HG03439 (cell line): ENCODE data around the gene MTX1.
"Not testable (repeated sequence)": the region's sequence is repeated elsewhere in the genome, so short reads cannot be mapped to it uniquely, and the experiment has no call there.

ENCODE experiments used
- ATAC-seq: cut with Tn5 transposase; IDR thresholded peaks from one replicate; pipeline ENCODE4 v1.9.1; 2021; ENCODE audit warnings: mild to moderate bottlenecking, moderate library complexity; ENCODE audit not compliant: unreplicated experiment

Gene MTX1

DNA sequence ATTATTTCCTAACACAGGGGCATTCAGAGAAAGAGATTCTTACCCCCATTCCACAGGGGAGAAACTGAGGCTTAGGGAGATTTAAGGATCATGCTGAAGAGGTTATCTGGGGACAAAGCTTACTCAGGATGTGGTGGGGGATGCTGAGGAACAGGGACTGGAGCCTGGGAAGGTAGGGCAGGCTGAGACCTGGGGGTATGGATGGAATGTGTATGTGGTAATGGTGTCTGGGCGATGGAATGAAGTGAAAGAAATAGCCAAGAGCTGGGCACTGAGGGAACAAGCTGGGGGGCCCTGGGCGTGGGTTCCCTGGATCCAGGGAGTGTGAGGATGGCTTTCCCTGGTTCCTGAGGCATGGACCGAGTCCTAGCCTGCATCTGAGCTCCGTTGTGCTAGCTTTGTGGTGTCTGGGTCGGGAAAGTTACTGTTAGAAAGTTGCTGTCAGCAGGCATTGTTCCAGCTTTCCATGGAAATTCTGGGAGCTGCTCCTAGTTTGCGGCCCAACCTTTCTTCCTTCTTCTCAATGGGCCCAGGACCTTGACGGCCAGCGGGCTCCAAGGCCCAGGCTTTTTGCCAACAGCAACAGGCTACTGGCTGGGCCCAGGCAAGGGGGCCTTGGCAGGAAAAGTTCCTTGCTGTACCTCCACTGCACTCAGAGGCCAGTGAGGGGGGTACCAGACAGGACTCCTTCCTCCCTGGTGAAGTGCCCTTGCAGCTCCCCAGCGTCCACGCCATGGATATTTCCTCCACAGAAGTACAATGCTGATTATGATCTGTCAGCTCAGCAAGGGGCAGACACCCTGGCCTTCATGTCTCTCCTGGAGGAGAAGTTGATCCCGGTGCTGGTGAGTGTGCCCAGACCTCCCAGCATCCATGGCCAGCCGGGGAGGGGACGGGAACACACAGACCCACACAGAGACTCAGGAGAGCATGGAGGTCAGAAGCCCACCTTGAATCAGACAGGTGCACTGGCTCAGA is 23.8 kb downstream of the MTX1 start:
- not testable (repeated sequence) for ATAC-seq

DNA sequence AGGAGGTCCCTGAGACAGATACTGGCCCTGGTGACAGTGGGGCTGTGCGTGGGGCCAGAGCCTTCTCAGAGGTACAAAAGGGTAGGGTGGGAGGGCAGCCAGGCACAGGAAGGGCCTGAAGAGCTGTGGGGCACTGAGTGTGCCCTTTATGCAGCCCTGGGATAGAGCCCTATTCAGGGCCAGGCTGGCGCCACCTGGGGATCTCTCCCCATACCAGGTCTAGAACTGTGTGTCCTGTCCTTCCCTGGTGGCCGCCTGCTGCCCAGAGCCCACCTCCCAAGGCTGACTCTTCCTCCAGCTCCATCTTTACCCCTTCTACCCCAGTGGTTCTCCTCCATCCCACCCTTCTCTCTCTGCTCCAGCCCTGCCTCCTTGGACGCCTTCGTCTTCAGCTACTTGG is 25.0 kb downstream of the MTX1 start:
- not testable (repeated sequence) for ATAC-seq

DNA sequence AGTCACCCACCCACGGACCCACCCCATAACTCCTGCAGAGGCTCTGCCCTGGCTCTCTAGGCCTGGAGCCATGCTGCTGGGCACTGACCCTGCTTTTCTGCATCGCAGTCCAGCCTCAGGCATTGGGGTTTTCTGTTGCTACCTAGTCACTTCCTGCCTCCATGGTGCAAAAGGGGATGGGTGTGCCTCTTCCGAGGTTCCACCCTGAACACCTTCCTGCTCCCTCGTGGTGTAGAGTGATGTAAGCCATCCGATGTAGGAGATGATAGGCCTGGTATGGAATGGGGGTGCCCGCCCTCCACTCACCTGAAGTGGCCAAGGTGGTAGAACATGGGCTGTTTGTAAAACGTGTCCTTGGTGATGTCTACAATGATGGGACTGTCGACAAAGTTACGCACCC is 26.9 kb downstream of the MTX1 start:
- ATAC-seq = not testable (repeated sequence)

DNA sequence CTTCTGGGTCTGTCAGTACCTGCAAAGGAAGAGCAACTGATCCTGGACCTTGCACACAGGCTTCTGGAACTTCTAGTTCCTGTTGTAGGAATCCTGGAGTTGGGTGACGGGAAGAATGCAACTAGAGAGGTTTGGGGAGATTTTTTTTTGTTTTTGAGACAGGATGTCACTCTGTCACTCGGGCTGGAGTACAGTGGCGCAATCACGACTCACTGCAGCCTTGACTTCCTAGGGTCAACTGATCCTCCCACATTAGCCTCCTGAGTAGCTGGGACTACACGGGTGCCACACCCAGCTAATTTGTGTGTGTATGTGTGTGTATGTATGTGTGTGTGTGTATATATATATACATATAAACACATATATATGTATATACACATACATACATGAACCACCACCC is 28.0 kb downstream of the MTX1 start:
- ATAC-seq = no peak

DNA sequence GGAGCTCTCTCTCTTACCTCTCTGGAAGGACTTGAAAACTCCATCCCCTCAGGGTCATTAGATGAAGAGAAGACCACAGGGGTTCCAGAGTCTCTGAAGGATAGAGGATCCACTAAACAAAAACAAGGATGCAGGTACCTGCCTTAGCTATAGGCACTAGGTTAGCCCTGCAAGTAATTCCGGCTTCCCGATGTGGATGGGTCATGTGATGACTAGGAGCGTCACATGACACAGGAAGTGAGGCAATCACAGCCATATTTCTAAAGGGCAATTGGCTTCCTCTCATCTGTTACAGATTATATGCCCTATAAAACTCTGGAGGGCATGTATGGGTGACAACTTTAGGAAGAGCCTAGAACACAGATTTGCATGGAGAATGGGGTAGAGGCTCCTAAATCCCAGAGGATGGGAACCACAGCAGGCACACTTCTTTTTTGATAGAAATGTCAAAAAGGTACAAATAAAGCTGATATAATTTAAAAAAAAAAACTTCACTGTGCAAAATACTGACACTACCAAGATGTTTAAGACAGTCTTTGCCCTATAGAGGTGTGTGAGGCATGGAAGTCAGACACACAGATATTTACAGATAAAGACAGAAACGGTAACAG is 32.7 kb downstream of the MTX1 start:
- no peak for ATAC-seq

DNA sequence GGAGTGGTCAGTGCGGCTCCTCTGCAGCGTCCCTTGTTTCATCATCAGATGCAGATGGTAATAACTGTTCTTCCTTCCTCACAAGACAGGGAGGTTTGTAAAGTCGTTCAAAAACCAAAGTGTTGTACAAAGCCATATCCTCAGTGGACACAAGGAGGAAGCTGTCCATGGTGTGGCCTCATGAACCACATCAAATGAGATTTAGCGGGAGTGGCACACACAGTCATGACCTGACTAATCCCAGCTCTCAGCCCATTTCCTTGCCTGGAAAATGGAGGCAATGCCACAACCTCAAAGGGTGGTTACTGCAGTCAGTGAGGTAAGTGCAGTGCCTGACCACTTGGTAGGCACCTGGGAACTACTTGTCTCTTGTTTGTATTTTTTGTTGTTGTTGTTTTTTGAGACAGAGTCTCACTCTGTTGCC is 33.4 kb downstream of the MTX1 start:
- no peak for ATAC-seq

DNA sequence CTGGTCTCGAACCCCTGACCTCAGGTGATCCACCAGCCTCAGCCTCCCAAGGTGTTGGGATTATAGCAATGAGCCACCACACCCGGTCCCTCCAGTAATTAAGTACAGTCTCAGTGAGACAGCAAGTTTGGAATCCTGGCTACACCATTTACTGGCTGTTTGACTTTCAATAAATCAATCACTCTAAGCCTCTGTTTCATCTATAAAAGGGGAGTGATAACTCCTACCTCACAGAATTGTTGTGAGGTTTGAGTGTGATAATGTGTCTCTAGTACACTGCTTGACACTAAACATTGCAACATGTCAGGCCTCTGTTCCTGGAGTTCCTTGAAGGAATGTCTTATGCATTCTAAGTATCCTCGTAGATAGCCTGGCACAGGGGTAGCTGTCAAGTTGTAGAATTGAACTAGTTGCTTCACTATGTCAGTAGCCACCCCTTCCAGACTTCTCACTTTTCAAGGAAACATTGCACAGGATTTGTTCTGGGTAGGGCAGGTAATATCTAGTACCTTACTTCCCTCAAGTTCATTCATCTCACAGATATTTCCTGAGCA is 34.4 kb downstream of the MTX1 start:
- ATAC-seq = no peak

DNA sequence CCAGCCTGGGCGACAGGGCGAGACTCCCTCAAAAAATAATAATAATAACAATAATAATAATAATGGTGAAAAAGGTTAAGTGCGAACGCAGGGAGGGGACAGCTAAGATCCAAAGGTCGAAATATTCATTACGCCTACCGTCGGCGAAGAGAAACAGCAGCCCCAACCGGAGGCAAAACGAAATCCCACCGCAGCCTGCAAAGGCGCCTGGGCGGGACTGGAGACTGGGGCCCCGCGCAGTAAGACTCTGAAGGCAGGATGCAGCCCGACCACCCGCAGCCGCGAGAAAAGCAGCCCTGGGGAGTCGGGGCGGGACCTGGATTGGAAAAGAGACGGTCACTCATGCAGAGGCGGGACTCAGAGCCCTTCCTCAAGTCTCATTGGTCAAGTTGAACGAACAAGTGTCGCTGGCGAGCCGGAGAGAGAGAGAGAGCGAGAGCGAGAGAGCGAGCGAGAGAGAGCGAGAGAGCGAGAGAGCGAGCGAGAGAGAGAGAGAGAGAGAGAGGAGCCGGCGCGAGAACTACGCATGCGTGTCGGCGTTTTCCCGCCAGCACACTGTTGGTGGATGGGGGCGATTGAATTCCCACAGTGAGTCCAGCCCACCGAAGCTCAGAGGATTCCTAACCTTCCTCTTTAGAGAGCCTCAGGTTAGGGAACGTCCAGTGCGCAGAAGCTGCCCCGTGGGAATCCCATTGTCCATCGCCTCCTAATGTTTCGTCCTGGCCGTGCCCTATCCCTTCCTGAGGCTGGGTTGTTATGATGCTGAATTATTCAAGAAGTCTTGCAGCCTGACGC is 36.1 kb downstream of the MTX1 start:
- peak; percentile 80 for ATAC-seq

DNA sequence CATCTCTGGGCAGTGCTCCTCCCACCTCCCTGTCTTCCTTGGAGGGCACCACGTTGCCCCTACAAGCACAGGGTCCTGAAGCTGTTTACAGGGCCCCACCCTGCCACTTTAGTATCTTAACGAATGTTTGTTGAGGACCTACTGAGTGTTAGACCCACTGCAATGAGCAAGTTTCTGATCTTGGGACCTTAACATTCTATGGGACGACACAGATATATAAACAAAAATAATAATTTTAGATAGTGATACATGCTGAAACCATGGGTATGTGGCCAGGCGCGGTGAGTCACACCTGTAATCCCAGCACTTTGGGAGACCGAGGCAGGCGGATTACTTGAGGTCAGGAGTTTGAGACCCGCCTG is 36.6 kb downstream of the MTX1 start:
- ATAC-seq = no peak

DNA sequence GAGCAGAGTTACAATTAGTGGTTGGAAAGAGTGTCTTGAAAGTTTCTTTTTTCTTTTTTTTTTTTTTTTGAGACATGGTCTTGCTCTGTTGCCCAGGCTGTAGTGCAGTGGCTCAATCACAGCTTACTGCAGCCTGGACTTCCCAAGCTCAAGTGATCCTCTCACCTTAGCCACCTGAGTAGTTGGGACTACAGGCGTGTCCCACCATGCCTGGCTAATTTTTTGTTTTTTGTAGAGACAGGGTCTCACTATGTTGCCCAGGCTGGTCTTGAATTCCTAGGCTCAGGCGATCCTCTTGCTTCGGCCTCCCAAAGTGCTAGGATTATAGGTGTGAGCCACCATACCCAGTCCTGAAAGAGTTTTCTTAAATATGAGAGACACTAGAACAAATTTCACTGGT is 38.3 kb downstream of the MTX1 start:
- ATAC-seq = not testable (repeated sequence)

DNA sequence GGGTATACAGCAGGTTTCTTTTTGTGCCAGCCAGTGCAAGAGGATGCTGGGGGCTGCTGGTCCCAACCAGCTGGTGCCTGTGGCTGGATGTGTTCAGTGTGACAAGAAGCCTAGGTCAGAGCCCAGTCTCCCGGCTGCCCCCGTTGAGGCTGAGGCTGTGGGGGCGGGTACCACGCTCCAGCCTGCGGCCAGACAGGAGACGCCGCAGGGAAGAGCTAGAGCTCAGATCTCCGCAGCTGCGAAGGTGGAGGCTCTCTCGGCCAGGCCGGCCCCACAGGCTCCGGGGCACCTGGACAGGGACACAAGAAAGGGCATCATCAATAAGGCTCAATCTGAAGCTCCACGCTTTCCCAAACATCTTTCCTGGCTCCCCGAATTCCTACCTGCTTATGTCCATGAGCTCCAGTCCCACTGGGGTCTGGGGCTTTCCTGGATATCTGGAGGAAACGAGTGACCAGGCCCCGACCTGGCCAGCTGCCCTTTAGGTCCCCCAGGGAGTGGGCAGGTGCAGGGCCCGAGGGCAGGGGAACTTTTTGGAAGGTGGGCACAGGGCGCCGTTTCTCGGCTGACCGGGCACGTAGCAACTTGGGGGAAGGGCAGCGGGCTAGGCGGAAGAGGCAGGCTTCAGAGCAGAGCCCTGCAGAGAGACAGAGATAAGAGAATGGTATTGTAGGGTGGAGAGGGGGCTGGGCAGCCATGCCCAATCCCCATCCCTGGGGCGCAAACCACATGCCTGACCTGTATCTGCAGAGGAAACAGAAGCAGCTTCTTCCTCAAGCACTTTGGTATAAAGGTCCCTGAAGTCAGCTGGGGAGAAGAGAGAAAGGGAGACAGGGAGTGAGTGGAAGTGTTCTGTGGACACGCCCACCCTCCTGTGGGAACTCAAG is 39.4 kb downstream of the MTX1 start:
- no peak for ATAC-seq

DNA sequence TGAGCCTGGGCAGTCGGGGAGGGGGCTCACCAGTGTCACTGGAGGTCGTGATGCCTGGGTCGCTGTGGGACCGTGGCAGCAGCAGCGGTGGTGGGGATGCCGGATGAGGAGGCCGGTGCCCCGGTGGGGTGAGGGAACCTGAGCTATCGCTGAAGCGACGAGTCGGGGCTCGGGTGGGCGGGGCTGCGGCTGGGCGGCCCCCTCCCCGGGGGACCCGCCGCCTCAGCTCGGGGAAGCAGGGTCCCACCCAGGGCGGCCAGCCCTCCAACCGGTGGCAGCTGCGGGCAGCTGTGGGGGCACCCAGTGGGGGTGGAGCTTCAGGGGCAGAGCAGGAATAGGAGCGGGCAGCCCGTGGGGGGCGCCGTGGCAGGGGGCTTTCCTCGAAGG is 41.7 kb downstream of the MTX1 start:
- no peak for ATAC-seq

DNA sequence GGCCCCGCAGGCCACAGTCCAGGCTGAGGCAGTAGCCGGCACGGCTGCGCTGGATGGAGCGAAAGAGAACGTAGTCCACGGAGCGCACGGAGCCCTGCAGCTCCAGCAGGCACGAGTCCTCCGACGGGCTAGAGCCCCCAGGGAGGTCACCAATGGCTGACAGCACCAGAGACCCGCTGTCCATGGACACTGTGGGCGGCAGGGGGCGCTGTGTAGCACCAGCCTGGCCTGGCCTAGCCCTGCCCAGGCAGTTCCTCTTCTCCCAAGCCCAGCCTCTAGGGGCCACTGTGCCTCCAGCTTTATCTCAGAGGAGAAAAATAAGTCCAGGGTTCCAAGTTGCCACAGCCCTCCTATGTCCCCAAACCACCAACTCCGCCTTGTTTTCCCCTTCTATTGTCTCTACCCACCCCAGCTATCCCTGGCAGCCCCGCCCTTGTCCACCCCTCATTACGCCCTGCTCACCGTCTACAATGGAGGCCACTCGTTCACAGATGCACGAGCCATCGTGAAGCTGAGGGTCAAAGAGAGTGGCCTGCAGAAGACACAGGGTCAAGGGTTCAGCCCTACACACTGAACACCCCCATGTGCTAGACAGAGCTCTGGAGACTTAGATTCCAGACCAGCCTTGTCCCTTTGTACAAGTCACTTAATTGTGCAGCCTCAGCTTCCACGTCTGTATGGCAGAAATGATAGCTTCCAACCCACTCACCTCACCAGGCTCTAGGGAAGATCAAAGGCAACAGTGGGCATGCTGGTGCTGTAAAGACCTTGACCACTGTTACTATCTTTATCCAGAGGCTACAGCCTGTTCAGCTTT is 42.3 kb downstream of the MTX1 start:
- peak; percentile 83 for ATAC-seq

DNA sequence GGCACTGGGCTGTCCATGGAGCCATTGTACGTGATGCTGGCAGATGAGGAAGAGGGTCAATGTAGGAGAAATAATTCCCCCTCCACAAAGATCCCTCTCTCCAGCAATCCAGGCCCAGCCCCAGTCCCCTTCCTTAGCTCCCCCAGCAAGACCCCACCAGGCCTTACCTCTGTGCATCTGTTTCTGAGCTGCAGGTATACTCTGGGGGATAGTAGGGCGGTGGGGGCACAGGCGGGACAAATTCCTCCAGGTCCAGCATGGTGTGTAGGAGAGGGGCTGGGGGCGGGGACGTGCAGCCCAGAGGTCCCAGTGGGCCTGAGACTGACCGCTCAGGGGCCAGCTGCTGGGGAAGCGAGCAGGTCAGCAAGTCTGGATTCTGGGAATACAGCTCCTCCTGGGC is 43.1 kb downstream of the MTX1 start:
- no peak for ATAC-seq

DNA sequence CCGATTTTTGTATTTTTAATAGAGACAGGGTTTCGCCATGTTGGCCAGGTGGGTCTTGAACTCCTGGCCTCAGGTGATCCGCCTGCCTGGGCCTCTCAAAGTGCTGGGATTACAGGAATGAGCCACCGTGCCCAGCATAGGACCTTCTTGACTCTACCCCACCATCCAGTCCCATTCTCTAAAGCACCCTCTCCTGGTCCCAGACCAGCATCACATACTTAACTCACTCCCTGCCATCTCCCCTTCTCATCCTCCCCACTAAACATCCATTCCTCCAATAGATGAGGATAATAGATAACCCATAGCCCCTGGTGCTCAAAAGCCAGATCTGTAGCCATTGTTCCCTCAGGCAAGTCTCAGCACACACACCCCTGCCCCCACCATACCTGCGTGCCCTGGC is 44.7 kb downstream of the MTX1 start:
- ATAC-seq = no peak

DNA sequence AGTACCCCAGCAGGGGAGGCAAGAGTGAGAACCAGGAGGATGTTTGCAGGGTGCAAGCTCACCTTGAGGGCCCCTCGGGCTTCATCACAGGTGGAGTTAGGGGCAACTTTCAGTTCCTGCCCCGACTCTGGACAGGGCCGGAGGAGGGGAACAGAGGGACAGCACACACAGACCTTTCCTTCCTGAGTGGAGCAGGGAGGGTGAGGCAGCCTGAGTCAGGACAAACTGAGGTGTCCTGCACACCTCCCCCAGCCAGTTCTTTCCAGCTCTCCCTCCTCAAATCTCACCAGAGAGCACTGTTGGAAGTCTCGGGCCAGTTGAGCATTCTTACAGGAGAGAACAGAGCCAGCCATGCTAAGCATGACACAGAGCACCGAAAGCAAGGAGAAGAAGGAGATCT is 45.3 kb downstream of the MTX1 start:
- ATAC-seq = no peak

DNA sequence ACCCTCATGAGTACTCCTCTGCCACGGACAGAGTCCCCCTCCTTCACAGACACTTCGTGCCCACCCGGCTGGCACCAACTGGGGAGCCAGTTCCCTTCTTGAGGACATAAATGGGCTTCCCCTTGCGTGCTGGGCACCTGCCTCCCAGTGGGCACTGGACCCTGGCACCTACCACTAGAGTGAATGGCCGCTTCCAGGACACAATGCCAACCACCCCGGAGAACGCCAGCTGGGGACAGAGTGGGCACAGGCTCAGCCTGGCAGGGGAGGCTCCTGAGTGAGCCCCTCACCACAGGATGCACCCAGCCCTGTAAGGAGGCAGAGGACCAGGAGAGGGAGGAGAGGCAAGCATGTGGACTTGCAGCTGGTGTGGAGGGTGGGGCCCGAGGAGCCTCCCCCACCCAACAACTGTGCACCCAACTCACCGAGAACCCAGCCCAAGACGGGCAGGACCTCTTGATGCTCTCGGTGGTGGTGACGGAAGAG is 45.8 kb downstream of the MTX1 start:
- no peak for ATAC-seq

DNA sequence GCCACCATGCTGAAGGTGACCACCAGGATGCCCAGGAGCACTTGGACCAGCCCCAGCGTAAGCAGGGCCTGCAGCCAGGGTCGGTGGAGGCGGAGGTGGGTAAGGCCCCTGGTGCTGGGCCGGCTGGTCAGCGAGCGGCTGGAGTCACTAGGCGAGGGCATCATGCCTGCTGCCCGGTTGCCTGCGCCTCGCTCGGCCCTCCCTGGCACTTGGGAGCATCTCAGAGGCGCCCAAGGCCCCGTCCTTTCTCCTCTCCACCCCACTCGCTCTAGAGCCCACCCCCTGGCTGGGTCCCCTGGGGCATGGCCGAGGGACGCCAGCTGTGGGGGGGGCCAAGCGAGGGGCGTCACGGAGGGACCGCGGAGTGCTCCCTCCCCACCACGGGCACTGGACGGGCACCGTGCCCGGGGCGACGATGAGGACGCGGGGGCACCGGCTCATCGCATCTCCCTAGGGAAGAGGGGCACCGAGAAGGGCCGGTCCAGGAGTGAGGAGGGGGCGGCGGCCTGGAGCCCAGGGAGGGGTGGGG is 46.3 kb downstream of the MTX1 start:
- ATAC-seq = no peak
